ENCODE measurements around the gene MYH9. TPM values are rescaled to one million over a fixed set of nuclear protein-coding genes. Genes with fewer than 3 reads are reported as not detected.

MYH9 gene
- total and polyA plus RNA-seq, 4 donors: 32.3 to 150 (median 98.7) TPM

DNA sequence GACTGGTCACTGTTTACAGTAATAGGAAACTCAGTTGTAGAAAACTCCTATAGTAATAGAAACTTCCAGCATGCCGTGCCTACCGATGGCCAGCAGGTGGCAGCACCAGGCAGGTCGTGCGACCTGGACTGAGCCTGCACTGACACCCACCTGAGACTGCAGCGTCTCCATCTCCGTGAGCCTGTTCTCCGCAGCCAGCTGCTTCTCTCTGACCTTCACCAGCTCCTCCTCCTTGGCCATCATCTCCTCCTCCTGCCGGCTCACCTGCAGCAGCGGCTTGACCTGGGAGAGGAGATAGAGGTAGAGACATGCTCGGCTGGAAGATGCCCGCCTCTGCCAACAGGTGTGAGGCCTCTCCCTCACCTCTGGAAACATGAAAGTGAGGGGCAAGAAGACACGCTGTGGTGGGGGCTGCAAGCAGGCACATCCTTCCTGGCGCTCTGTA, 86.4 kb downstream of the MYH9 start (continued):
- no peak for TF ChIP-seq JUND (IDR thresholded peaks at IDR 0.05)
- TF ChIP-seq SP1 (IDR thresholded peaks at IDR 0.05): no peak
- TF ChIP-seq, protein P1, sequence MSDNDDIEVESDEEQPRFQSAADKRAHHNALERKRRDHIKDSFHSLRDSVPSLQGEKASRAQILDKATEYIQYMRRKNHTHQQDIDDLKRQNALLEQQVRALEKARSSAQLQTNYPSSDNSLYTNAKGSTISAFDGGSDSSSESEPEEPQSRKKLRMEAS (IDR thresholded peaks at IDR 0.05): no peak
- TF ChIP-seq, protein P2, sequence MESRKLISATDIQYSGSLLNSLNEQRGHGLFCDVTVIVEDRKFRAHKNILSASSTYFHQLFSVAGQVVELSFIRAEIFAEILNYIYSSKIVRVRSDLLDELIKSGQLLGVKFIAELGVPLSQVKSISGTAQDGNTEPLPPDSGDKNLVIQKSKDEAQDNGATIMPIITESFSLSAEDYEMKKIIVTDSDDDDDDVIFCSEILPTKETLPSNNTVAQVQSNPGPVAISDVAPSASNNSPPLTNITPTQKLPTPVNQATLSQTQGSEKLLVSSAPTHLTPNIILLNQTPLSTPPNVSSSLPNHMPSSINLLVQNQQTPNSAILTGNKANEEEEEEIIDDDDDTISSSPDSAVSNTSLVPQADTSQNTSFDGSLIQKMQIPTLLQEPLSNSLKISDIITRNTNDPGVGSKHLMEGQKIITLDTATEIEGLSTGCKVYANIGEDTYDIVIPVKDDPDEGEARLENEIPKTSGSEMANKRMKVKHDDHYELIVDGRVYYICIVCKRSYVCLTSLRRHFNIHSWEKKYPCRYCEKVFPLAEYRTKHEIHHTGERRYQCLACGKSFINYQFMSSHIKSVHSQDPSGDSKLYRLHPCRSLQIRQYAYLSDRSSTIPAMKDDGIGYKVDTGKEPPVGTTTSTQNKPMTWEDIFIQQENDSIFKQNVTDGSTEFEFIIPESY (IDR thresholded peaks at IDR 0.05): no peak
- TF ChIP-seq GABPA (IDR thresholded peaks at IDR 0.05 in 1 of 2, conservative IDR thresholded peaks at IDR 0.05 in 1 of 2): no peak

DNA sequence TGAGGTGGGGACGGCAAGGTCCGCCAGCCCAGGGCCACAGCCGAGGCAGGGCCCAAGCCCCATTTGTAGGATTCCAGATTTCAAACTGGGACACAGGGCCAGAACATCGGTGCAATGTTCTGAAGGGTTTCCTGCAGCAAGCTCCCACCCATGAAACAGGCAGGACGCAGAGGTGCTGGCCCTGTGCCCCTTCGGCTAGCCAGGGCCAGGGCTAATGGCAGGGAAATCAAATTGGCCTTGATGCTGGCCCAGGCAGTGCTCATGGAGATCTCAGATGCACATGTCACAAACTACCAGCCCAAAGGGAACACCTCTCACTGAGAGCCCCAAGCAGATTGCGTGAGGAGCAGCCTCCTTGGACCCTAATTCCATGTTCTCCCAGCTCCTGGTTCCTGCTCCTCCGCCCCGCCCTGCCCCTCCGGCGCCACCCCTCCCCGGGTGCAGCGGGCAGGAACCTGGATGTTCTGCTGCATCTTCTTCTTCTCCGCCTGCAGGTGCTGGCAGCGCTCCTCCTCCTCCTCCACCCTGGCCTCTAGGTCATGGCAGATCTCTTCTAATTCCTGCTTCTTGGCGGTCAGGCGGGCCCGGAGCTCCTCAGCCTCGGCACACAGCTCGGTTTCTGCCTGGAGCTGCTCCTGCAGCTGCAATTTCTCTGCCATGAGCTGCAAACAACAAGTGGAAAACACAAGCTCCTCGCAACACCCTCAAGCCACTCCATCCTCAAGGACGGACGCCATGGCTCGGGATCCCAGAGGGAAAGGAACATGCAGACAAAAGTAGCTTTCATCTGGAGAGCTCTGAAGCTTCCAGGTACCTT, 87.2 kb downstream of the MYH9 start:
- Histone ChIP-seq H3K4me3 (ENCODE audit: low read depth in 1 of 3, low read length in 3 of 3) (no peak overlapping the region), H3K27me3 (ENCODE audit: control insufficient read depth in 4 of 4, insufficient read depth in 4 of 4, low read length in 3 of 4) (no peaks in the 10 kb centered on the region), H3K9me3 (ENCODE audit: control insufficient read depth in 4 of 4, low read length in 3 of 4) (no peaks in the 10 kb centered on the region), H3K36me3 (ENCODE audit: control insufficient read depth in 4 of 4, insufficient read depth in 3 of 4, low read depth in 1 of 4, low read length in 3 of 4) (peaks cover 28 to 90% (median 75%) of the 10 kb centered on the region in 4 donors), H3K27ac (ENCODE audit: low read depth in 1 of 2, low read length in 2 of 2) (no peak overlapping the region), H3K4me1 (ENCODE audit: control insufficient read depth in 4 of 4, insufficient read depth in 4 of 4, low read length in 3 of 4) (peaks cover 0 to 33% (median 18%) of the 10 kb centered on the region in 4 donors), H3K9ac (ENCODE audit: low read depth in 1 of 2, low read length in 2 of 2) (no peak overlapping the region)
- no peak for DNase-seq (ENCODE audit: low spot score)
- 94% methylated on average over 24 of the region's 24 CpGs for WGBS
- no peak for TF ChIP-seq TAF1 (conservative IDR thresholded peaks at IDR 0.05)
- no peak for TF ChIP-seq NR2F2 (IDR thresholded peaks at IDR 0.05)
- no peak for TF ChIP-seq CTCF (IDR thresholded peaks at IDR 0.05; ENCODE audit: low read depth, low read length, missing input control)
- TF ChIP-seq ATF3 (IDR thresholded peaks at IDR 0.05): no peak
- no peak for TF ChIP-seq FOXA1 (IDR thresholded peaks at IDR 0.05)
- TF ChIP-seq HNF4G (IDR thresholded peaks at IDR 0.05): no peak
- no peak for TF ChIP-seq REST (IDR thresholded peaks at IDR 0.05)
- TF ChIP-seq GABPA (IDR thresholded peaks at IDR 0.05 in 1 of 2, conservative IDR thresholded peaks at IDR 0.05 in 1 of 2): no peak
- no peak for TF ChIP-seq SP1 (IDR thresholded peaks at IDR 0.05)
- no peak for TF ChIP-seq HNF4A (conservative IDR thresholded peaks at IDR 0.05)
